DOHH2 (cell line): ENCODE results near the gene LIX1L.
A peak's percentile ranks its signal among the peaks of the same experiment; 100 is the strongest.

Experiments used
- H3F3A ChIP-seq: fragments of 200-600 bp; sonication (generic), shearing (Covaris generic); 2 replicates; pipeline ENCODE4 v1.6.0; 2016; ENCODE audit warnings: antibody characterized with exemption, mild to moderate bottlenecking; ENCODE audit not compliant: control insufficient read depth, insufficient read depth
- H3K27ac ChIP-seq: fragments of 200-600 bp; sonication (generic); 2 replicates; pipeline ENCODE4 v1.5.1; 2014; ENCODE audit warnings: low read depth, mild to moderate bottlenecking, low read length, moderate library complexity
- H3K27me3 ChIP-seq: fragments of 200-600 bp; sonication (generic); 2 replicates; pipeline ENCODE4 v1.6.1; 2014; ENCODE audit warnings: mild to moderate bottlenecking, low read length, mixed read lengths; ENCODE audit not compliant: control insufficient read depth
- H3K36me3 ChIP-seq: fragments of 200-600 bp; sonication (generic); 2 replicates; pipeline ENCODE4 v1.6.1; 2014; ENCODE audit warnings: mild to moderate bottlenecking, low read length, moderate library complexity, mixed read lengths; ENCODE audit not compliant: control insufficient read depth
- H3K4me1 ChIP-seq: fragments of 200-600 bp; sonication (generic); 2 replicates; pipeline ENCODE4 v1.6.1; 2014; ENCODE audit warnings: mild to moderate bottlenecking, low read length, mixed read lengths; ENCODE audit not compliant: control insufficient read depth
- H3K4me2 ChIP-seq: fragments of 200-600 bp; sonication (generic); 2 replicates; pipeline ENCODE4 v1.6.0; 2014; ENCODE audit warnings: mild to moderate bottlenecking, low read length, moderate library complexity
- H3K4me3 ChIP-seq: fragments of 200-600 bp; sonication (generic); 2 replicates; pipeline ENCODE4 v1.5.1; 2014; ENCODE audit warnings: mild to moderate bottlenecking, low read length, mixed read lengths
- H3K79me2 ChIP-seq: fragments of 200-600 bp; sonication (generic); 2 replicates; pipeline ENCODE4 v1.6.1; 2014; ENCODE audit warnings: mild to moderate bottlenecking, low read length, mixed read lengths; ENCODE audit not compliant: control insufficient read depth
- H3K9me2 ChIP-seq: fragments of 200-600 bp; sonication (generic); replicated peaks from 2 replicates; pipeline ENCODE4 v1.6.1; 2014; ENCODE audit warnings: mild to moderate bottlenecking, low read length, mixed read lengths; ENCODE audit not compliant: control insufficient read depth
- H3K9me3 ChIP-seq: fragments of 200-600 bp; sonication (generic); 2 replicates; pipeline ENCODE4 v1.6.1; 2014; ENCODE audit warnings: antibody characterized with exemption, low read length, mixed read lengths; ENCODE audit not compliant: control insufficient read depth, insufficient read depth
- H4K20me1 ChIP-seq: fragments of 200-600 bp; sonication (generic); 2 replicates; pipeline ENCODE4 v1.6.0; 2014; ENCODE audit warnings: low read depth, mild to moderate bottlenecking, antibody characterized with exemption, low read length, moderate library complexity; ENCODE audit not compliant: control insufficient read depth, insufficient read depth
- EZH2phosphoT487 ChIP-seq: fragments of 200-600 bp; sonication (generic); IDR thresholded peaks from 2 replicates; pipeline ENCODE4 v1.6.1; 2017; ENCODE audit warnings: borderline replicate concordance, mild to moderate bottlenecking, antibody characterized with exemption, low read length, moderate library complexity, mixed read lengths
- TF ChIP-seq, protein P1 (sequence below): fragments of 200-600 bp; sonication (generic); IDR thresholded peaks from one replicate; pipeline ENCODE4 v1.5.1; 2014; ENCODE audit warnings: antibody characterized with exemption, mild to moderate bottlenecking, low read depth, low read length; ENCODE audit not compliant: poor library complexity, severe bottlenecking

The LIX1L gene

DNA sequence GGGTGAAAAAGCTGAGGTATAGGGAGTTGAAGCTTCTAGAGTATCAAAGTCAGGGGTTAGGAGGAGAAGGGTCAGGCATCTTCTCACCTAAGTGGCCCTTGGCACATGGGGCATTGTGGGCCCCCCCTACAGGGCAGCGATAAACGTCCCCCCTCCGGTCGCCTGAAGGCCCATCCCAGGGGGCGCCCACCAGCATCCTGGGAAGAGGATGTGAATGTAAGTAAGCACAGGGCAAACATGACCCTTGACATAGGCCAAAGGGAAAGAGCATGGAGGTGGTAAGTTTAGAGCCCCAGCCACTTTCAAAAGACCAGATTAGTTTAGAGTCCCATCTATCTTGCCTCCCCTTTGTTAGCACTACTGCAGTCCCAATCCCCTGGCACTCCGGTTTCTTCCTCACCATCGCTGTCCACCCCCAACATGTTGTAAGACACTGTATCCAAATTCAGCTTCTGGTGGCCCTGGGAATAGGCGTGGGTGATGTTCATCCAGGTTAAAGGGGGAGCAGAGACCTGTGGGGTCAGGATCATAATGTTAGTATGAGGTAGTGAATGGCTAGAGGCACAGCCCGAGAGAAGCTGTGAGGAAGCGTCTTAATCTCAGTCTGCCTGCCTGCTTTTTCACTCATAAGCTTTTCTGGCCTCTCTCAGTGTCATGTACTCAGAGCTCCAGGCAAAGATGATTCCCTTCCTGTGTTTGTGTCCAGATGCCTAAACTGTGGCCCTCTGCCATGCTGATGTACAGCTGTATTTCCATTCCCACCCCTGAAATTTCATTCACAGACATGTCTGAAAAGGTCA, 50.7 kb downstream of the LIX1L start:
- Histone ChIP-seq H3K4me1 (no peaks in the 10 kb centered on the region), H3F3A (peaks cover 10% of the 10 kb centered on the region), H3K27ac (no peak overlapping the region), H3K9me2 (no peaks in the 10 kb centered on the region), H3K27me3 (no peaks in the 10 kb centered on the region), H3K9me3 (no peaks in the 10 kb centered on the region), H3K36me3 (peaks cover 22% of the 10 kb centered on the region), H3K4me2 (no peak overlapping the region), H3K4me3 (no peak overlapping the region), H4K20me1 (no peaks in the 10 kb centered on the region), H3K79me2 (no peaks in the 10 kb centered on the region)
- TF ChIP-seq, protein P1, sequence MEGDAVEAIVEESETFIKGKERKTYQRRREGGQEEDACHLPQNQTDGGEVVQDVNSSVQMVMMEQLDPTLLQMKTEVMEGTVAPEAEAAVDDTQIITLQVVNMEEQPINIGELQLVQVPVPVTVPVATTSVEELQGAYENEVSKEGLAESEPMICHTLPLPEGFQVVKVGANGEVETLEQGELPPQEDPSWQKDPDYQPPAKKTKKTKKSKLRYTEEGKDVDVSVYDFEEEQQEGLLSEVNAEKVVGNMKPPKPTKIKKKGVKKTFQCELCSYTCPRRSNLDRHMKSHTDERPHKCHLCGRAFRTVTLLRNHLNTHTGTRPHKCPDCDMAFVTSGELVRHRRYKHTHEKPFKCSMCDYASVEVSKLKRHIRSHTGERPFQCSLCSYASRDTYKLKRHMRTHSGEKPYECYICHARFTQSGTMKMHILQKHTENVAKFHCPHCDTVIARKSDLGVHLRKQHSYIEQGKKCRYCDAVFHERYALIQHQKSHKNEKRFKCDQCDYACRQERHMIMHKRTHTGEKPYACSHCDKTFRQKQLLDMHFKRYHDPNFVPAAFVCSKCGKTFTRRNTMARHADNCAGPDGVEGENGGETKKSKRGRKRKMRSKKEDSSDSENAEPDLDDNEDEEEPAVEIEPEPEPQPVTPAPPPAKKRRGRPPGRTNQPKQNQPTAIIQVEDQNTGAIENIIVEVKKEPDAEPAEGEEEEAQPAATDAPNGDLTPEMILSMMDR = peak; percentile 11
- no peak for TF ChIP-seq EZH2phosphoT487

DNA sequence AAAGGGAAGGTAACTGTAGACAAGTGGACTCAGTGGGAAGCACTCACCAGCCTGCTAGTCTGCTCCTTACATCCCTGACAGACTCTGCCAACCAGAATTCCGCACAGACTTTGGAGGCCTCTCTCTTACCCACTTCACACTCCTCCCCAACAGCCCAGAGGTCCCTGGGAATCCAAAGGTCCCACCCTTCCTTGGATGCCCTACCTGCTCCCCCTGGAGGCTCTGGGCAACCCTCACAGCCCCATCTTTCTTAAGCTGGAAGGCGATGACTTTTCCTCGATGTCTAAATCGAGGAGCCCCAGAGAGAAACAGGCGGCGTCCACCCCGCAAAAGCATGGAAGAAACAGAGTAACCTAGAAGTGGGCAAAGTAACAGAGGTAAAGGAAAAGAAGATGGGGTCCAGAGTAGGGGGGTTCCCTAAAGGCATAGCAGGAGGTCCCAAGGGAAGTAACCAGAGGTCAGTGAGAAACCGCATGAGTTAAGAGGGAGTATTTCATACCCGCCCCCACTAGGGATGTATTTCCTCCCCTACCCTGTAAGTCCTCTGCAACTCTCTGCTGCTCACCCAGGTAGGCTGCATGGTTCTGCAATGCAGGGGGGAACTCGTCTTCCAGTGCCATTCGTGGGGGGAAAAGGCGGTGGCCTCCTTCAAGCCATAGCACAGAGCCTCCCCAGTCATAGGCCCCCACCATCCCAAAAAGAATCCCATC, 56.4 kb downstream of the LIX1L start:
- Histone ChIP-seq H3K4me2 (no peak overlapping the region), H3K4me1 (no peaks in the 10 kb centered on the region), H3K4me3 (no peak overlapping the region), H3K36me3 (no peaks in the 10 kb centered on the region), H3K27me3 (no peaks in the 10 kb centered on the region), H3F3A (no peaks in the 10 kb centered on the region), H3K9me3 (no peaks in the 10 kb centered on the region), H3K27ac (no peak overlapping the region), H3K79me2 (no peaks in the 10 kb centered on the region), H4K20me1 (no peaks in the 10 kb centered on the region), H3K9me2 (no peaks in the 10 kb centered on the region)
- TF ChIP-seq, protein P1 = no peak
- no peak for TF ChIP-seq EZH2phosphoT487

DNA sequence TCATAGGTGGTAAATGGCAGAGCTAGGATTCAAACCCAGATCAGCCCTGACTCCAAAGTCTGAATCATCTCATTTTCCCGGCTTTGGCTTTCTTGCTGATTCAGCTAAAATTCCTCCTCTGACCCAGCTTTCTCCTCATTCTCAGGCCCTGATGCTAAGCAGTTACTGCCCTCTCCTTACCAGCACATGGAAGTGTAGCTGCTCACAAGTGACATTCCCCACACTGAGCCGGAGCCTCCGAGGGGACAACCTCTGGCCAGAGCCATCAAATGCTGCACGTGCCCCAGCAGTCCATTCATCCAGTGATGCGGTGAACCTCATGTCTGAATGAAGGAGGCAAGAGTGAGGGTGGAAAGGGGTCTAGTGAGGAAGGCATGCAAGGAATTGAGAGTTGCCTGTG, 59.1 kb downstream of the LIX1L start:
- H3F3A ChIP-seq = no peaks in the 10 kb centered on the region
- no peaks in the 10 kb centered on the region for H3K9me3 ChIP-seq
- H3K4me2 ChIP-seq = no peak overlapping the region
- no peaks in the 10 kb centered on the region for H3K36me3 ChIP-seq
- H3K4me1 ChIP-seq = no peaks in the 10 kb centered on the region
- H4K20me1 ChIP-seq = no peaks in the 10 kb centered on the region
- no peaks in the 10 kb centered on the region for H3K27me3 ChIP-seq
- TF ChIP-seq, protein P1 = no peak
- TF ChIP-seq EZH2phosphoT487 = no peak
- H3K79me2 ChIP-seq = no peaks in the 10 kb centered on the region
- H3K4me3 ChIP-seq = no peak overlapping the region
- no peaks in the 10 kb centered on the region for H3K9me2 ChIP-seq
- H3K27ac ChIP-seq = no peak overlapping the region
